Suprapubic skin (tissue), 4 donors: Measurements from ENCODE around the gene FYN.

ENCODE experiments used
- CTCF ChIP-seq, 2 donors: fragments of 200-600 bp in 1 of 2; fragments of 450-650 bp in 1 of 2; sonication (generic) in 1 of 2; IDR thresholded peaks; one replicate each; pipeline ENCODE4 v1.5.1; 2016 to 2019; ENCODE audit warnings: antibody characterized with exemption in 2 of 2, mild to moderate bottlenecking in 1 of 2, moderate library complexity in 1 of 2
- EP300 ChIP-seq: sonication (generic); formaldehyde crosslinking; IDR thresholded peaks from one replicate; pipeline ENCODE4 v1.6.1; 2017; ENCODE audit warnings: antibody characterized with exemption
- POLR2A ChIP-seq, 2 donors: fragments of 450-650 bp; IDR thresholded peaks; one replicate each; pipeline ENCODE4 v1.6.1; 2017; ENCODE audit warnings: antibody characterized with exemption in 2 of 2, mild to moderate bottlenecking in 2 of 2, moderate library complexity in 2 of 2
- POLR2AphosphoS5 ChIP-seq, 3 donors: sonication (generic); formaldehyde crosslinking; IDR thresholded peaks; one replicate each; pipeline ENCODE4 v1.6.1; 2017; ENCODE audit warnings: antibody characterized with exemption in 3 of 3

GRCh38 chr6:111688331-111688730, 184.9 kb downstream of the FYN start:
- TF ChIP-seq POLR2A (IDR thresholded peaks at IDR 0.05) (no peak), CTCF (IDR thresholded peaks at IDR 0.05) (no peak), POLR2AphosphoS5 (IDR thresholded peaks at IDR 0.05) (no peak), EP300 (no peak)
